NT2/D1 (cell line): ENCODE measurements around the gene SEC23A.
"Not testable (repeated sequence)": the region's sequence is repeated elsewhere in the genome, so short reads cannot be mapped to it uniquely, and the experiment has no call there.

Experiments used
- SUZ12 ChIP-seq: IDR thresholded peaks from 2 replicates; pipeline ENCODE4 v1.6.1; 2011; ENCODE audit not compliant: insufficient read length, insufficient read depth; ENCODE audit errors: extremely low read depth
- YY1 ChIP-seq: IDR thresholded peaks from 2 replicates; pipeline ENCODE4 v1.6.1; 2011; ENCODE audit not compliant: insufficient read length, insufficient read depth
- ZNF274 ChIP-seq: IDR thresholded peaks from 2 replicates; pipeline ENCODE4 v1.6.1; 2011; ENCODE audit warnings: mild to moderate bottlenecking, low read depth, low read length

DNA sequence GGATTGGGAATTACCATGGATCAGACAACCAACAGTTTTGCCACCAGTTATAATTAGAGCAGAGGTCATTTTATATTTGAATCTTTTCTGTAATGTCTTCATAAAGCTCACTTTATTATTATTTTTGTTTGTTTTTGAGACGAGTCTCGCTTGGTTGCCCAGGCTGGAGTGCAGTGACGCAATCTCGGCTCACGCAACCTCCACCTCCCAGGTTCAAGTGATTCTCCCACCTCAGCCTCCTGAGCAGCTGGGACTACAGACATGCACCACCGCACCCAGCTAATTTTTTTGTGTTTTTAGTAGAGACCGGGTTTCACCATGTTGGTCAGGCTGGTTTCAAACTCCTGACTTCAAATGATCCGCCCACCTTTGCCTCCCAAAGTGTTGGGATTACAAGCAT lies 34.8 kb upstream of the SEC23A start:
- TF ChIP-seq YY1, ZNF274, SUZ12: not testable (repeated sequence)
